Measurements from ENCODE around the gene TNIK. TPM values are rescaled to one million over a fixed set of nuclear protein-coding genes. Genes with fewer than 3 reads are reported as not detected.
"Not testable (repeated sequence)": the region's sequence is repeated elsewhere in the genome, so short reads cannot be mapped to it uniquely, and the experiment has no call there.

TNIK gene
- total RNA-seq, 1 donor from 2014 or later, result 25.8 TPM

- DNase-seq (ENCODE audit: low read depth), result peak; percentile 41
Measured at GRCh38 chr3:171256445-171257250, 203.6 kb downstream of the TNIK start.

GRCh38 chr3:171255236-171255806 is 204.9 kb downstream of the TNIK start:
- peak; percentile 53 for DNase-seq (ENCODE audit: low read depth)

DNA sequence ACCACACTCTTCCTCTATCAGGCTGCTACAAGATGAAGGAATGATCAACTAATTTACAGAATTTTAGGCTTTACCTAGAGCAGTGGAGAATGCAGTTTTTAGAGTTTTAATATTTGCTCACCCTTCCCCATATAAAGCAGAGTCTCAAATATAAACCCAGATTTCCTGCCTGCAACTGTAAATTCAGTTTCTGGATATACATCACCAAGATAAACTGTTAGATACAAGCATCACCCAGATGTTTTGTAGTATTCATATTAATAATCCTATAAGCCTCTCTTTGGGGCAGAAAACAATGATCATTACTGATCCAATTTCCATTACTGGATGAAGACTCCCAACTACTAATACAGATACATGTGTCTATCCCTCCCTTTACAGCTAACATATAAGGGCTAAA is 205.9 kb downstream of the TNIK start:
- no peak for DNase-seq (ENCODE audit: low read depth)

DNA sequence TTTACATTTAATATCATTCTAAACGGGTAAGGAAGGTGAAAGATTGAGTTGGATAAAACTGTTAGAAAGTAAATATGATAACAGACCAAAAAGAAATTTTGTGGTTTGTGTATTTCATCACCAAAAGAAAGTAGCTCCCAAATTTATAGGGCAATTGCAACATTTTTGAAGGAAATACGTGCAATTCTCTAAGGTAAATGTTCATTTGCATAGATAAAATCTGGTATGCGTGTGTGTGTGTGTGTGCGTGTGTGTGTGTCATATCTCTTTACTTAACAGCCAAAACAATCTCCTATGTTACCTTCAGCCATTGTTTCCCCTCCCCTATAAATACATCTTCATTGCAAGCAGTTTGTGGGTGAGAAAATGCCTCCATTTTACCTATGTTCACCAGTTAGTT is 208.4 kb downstream of the TNIK start:
- no peak for DNase-seq (ENCODE audit: low read depth)

DNA sequence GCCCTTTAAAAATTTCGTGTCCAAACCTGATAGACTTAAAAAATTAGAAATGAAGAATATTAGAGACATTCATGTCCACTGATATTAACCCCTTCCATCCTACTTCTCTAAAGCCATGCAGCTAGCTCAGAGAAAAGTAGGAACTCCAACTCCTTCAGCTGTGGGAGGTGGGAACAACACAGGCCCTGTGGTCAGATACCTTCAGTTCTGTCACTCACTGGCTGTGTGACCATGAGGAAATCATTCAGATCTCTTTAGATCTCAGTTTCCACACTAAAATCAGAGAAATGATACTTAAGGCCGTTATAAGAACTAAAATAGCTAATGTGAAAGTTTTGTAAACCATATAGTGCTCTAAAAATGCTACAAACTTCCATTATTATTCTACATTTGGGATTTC is 209.8 kb downstream of the TNIK start:
- DNase-seq (ENCODE audit: low read depth), result no peak

DNA sequence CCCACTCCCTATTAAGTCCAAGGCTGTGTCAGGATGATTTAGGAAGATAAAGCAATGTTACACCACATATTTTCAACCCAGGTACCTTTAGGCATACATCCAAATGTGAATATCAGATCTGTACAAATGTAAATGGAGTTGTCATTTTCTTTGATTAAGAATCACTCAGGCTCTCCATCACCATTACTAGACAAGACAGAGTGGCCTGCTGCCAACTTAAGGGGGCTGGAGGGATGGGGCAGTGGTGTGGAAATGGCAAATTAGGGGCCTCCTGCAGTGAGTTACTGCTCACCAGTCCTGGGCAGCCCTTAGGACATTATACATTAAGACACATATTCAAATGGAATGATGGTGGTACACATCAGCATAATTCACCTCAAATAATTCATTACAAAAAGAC is 211.0 kb downstream of the TNIK start:
- DNase-seq (ENCODE audit: low read depth), result no peak

DNA sequence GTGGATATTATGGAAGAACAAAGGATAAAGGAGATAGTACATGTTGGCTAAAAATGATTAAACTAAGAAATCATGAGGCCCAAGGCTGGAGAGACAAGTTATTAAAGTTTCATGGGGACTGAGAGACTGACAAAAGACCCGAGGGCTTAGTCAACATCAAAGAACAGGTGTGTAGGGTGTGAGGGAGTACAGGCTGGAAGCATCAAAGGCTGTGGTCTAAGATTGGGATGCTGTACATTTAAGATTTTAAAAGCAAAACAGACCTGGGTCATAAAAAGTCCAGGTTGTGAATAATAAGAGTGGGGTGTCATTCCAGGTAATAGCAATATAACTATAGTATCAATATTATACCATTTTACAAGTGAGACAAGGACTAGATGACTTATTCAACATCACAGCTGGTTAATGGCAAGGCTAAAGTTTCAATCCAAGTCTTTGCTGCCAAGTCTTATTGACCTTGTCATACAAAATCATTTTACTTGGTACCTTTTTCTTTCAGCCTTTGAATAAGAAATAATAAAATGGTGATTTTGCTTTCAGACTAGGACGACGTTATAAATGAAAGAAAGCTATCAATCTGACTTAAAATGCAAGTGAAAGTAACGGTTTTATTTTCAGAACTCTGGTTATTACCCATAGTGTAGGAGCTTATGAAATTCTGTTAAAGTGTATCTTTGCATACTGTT is 211.6 kb downstream of the TNIK start:
- no peak for DNase-seq (ENCODE audit: low read depth)

DNA sequence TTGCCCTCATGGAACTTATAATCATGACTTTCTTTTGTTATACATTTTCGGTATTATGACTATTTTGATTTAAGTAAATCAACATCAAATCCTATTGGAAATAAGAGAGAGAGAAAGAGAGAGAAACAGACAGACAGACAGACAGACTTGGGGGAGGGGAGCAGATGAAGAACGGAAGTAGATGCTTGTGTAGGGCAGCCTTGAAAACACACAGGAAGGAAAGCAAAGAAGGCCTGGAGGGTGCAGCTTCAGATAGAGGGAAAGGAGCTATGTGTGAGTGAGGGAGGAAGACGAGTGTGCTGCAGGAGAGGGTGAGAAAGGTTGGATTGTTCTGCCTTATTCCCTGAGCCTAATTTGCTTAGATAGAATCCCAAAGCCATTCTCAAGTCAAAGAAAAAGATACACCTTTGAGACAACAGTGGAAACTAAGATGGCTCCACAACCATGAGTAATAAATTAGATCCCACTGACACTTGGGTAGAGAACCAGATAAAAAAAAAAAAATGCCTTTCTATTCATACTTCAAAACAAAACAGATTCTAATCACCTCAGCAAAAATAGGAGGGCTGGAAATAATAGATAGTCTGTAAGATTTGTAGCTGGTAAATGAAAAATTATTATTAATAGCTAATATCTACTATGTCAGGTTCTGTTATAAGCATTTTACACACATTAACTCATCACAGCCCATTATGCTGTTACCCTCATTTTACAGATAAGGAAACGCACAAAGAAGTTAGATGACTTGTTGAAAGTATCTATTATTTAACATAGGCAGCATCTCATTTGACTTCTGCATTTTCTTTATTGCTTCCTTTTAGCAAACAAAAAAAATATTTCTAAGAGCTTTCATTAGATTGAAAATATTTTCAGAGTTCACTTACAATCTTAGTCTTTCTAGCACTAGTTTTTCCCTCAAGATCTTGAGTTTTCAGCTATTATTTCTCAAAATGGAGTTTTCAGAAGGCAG is 214.1 kb downstream of the TNIK start:
- no peak for DNase-seq (ENCODE audit: low read depth)

GRCh38 chr3:171242951-171243350 is 217.3 kb downstream of the TNIK start:
- DNase-seq (ENCODE audit: low read depth), result no peak

DNA sequence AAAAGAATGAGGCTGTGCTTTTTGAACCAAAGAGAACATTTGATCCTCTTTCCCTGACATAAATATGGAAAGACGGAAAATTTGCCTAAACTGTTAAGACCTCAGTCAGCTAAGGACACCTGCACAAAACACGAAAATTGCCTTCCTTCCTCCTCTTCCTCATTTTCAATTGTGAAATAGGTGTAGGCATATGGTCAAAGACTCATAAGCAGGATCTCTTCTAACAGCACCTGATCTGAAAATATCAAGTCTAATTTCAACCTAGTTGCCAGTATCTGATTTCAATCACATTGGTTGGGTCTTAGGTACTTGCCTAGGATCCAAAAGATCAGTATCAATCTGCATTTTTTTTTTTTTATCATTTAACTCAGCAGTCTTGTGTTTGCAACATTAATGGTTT is 218.0 kb downstream of the TNIK start:
- no peak for DNase-seq (ENCODE audit: low read depth)

GRCh38 chr3:171241655-171242054 is 218.6 kb downstream of the TNIK start:
- DNase-seq (ENCODE audit: low read depth), result not testable (repeated sequence)

- no peak for DNase-seq (ENCODE audit: low read depth)
Measured at GRCh38 chr3:171240504-171240835, 219.7 kb downstream of the TNIK start.

DNA sequence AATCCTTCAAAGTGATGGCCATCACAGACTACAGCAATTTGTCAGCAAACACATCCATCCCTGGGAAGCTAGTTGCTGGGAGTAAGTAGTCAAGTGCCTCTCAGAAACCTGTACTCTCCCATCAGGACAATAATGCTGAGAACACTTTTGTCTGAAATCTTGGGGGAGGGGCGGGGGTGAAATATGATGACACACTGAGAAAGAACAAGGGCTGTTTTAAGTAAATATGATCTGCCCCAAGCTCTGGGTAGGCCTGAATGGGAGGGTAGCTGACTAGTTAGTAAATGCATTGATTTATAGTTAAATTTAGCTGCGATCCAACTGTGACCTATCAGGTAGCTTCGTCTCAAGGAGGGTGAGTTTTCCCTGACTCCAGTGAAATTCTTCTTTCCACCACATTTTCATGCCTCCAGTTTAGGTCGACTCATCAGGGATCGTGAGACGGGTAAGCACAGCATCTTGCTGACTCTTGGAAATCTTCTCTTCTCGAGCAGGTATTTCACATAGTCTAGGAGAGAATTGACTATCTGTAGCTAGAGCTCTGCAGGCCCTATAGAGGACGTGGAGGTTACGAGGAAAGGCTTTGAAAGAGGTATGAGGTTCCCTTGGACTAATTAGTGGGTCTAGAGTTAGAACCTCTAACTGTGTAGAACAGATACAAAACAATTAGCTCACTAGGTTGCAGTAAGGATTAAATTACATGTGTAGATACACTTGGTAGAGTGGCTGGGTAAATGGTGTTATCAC is 220.3 kb downstream of the TNIK start:
- no peak for DNase-seq (ENCODE audit: low read depth)

DNA sequence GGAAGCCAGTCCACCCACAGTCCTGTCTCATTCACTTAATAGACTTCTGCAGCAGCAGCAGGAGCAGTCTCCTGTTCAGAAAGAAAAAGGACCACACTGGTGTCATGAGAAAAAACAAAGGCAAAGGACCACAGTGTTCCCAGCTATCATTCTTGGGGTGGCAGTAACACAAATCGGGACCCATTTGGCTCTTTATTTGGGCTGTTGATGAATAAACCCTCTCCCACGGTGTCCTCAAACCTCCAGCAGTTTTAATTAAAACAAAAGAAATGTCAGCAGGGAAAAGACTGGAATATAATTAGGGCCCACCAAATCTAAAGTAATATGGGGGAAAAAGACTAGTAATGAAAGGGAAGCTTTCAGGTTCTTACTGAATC is 223.2 kb downstream of the TNIK start:
- no peak for DNase-seq (ENCODE audit: low read depth)

GRCh38 chr3:171236265-171237008 is 223.8 kb downstream of the TNIK start:
- peak; percentile 57 for DNase-seq (ENCODE audit: low read depth)

DNA sequence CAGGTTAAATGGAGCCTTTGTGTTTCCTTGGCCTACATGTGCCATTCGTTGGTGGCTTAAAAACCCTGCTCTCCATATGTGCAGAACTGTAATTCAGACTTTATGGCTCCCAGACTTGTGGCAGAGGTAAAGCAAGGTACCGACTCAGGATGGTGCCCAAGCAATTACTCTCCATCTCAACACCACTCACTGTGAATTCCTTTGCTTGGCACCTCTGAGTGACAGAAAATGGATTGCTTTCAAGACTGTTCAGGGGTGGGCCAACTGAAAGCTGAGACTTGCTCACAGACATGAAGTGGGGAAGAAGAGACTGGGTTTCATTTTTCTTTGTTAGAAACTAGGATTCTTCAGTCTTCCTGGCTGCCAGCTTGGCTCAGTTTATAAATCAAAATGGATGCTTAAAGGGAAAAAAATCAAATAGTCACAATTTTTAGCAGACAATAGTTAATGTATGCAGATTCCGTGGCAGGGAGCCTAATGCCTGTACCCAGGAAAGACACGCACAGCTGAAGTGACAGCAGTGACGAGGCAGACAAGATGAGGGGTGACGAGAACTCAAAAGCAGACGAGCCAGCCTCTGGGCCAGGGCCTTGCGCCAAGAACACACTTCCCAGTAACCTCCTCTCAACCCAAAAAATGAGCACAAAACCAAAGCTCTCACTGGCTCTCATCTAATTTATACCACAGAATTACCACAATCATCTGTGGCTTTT is 225.8 kb downstream of the TNIK start:
- no peak for DNase-seq (ENCODE audit: low read depth)

- DNase-seq (ENCODE audit: low read depth), result no peak
Measured at GRCh38 chr3:171231361-171231760, 228.8 kb downstream of the TNIK start.

DNA sequence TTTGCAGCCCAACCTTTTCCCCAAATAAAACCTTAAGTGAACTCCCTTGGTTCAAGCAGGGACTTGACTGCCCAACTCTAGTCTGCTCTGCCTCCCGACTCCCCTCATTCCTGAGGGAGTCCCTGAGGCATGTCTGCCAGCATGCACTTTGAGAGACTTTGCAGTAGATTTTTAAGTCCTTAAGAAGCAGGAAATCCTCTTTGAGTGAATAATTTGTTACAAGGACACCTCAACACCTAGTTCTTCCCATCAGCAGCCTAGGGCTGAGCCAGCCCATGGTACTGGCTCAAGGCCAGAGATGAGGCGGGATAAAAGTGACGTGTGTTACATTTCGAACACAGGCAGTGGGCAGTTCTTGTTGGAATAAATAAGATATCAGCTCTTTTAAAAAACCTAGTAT is 229.3 kb downstream of the TNIK start:
- DNase-seq (ENCODE audit: low read depth), result peak; percentile 28

- DNase-seq (ENCODE audit: low read depth), result no peak
Measured at GRCh38 chr3:171229173-171229572, 231.0 kb downstream of the TNIK start.

DNA sequence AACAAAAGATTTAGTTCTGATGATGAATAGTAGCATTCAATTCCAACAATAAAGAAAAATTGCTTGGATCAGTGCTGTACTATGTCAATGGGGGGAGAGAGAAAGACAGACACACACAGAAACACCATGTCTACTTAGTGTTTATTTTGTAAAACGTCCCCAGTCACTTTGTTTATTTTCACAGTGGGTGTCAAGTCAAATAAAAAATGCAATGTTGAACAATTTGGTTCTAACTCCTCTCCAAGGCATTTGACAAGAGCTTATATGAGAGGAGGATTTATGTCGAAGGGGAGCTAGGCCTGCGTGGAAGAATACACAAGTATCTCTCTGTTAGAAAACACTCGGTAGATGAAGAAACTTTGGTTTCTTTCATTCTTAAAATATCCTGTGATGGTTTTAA is 232.0 kb downstream of the TNIK start:
- DNase-seq (ENCODE audit: low read depth), result no peak

Measured in renal cortical epithelial cell (primary cell).